ENCODE data around the gene TNFRSF8. TPM values are rescaled to one million over a fixed set of nuclear protein-coding genes. Genes with fewer than 3 reads are reported as not detected.
A peak's percentile ranks its signal among the peaks of the same experiment; 100 is the strongest.

The TNFRSF8 gene
- total and polyA plus RNA-seq, 2 of the 13 experiments (the other 11 are each of a cell fraction or from before 2014, with no cell fraction given): not detected

- no peak overlapping the region for H3K9ac ChIP-seq (ENCODE audit: insufficient read depth, low read depth, low read length)
- no peak overlapping the region for H3K4me3 ChIP-seq (replicated peaks in 1 of 3; ENCODE audit: insufficient read depth in 1 of 3, low read depth in 2 of 3, low read length in 3 of 3)
- no peak overlapping the region for H3K27ac ChIP-seq (ENCODE audit: extremely low read length, insufficient read depth, low read length)
- no peak overlapping the region for H2AFZ ChIP-seq (ENCODE audit: low read length)
- no peaks in the 10 kb centered on the region for H3K9me3 ChIP-seq (ENCODE audit: low read length)
- no peak for DNase-seq (ENCODE audit: low spot score)
- in situ Hi-C loops (cut with HindIII; ENCODE audit: extremely low pct_ligation_motif_present, low pct_unique_long_range_greater_than_20kb): no loop called here
- no TSS peak for BruUV-seq (replicated peaks)
- POLR2A ChIA-PET: no interaction called here
- H3K79me2 ChIP-seq (ENCODE audit: insufficient read depth, low read length): no peaks in the 10 kb centered on the region
- WGBS (ENCODE audit: low lambda C conversion rate): 0% methylated on average over 1 of the region's 4 CpGs
- FAIRE-seq: no peak
- CTCF ChIA-PET (ENCODE audit: low intra/inter-chr PET ratio, low total read pairs): no interaction called here
- ATAC-seq: no peak
- H3K4me2 ChIP-seq (ENCODE audit: low read depth, low read length): no peak overlapping the region
- H3K27me3 ChIP-seq (ENCODE audit: control insufficient read depth in 1 of 2, insufficient read depth in 2 of 2, low read length in 2 of 2): peaks cover 1 to 47% of the 10 kb centered on the region in 2 experiments; a peak in 4 of 5 replicates
- H3K4me1 ChIP-seq (ENCODE audit: insufficient read depth, low read length): no peaks in the 10 kb centered on the region
- intact Hi-C loops (cut with micrococcal nuclease; ENCODE audit: unreplicated experiment): no loop called here
- H3K36me3 ChIP-seq (replicated peaks in 1 of 2; ENCODE audit: control insufficient read depth in 1 of 2, insufficient read depth in 2 of 2, low read length in 2 of 2): no peaks in the 10 kb centered on the region
- TF ChIP-seq ARID3A (IDR thresholded peaks at IDR 0.05; ENCODE audit: low read depth, low read length): no peak
- TF ChIP-seq ZNF878 (CRISPR knock-in tag; IDR thresholded peaks at IDR 0.05): no peak
- no peak for TF ChIP-seq ZNF761 (CRISPR knock-in tag; conservative IDR thresholded peaks at IDR 0.05)
- TF ChIP-seq IKZF4 (CRISPR knock-in tag; IDR thresholded peaks at IDR 0.05; ENCODE audit: borderline replicate concordance, low read depth, not compliant biosample characterization): no peak
- no peak for TF ChIP-seq DZIP1 (CRISPR knock-in tag; IDR thresholded peaks at IDR 0.05)
- TF ChIP-seq MAFK (conservative IDR thresholded peaks at IDR 0.05 in 1 of 2, IDR thresholded peaks at IDR 0.05 in 1 of 2; ENCODE audit: low read length in 2 of 2): peak; percentile 54 to 56
- no peak for TF ChIP-seq SMARCE1 (IDR thresholded peaks at IDR 0.05; ENCODE audit: borderline replicate concordance)
- no peak for TF ChIP-seq DDIT3 (CRISPR knock-in tag; IDR thresholded peaks at IDR 0.05)
- no peak for TF ChIP-seq THYN1 (CRISPR knock-in tag; IDR thresholded peaks at IDR 0.05; ENCODE audit: borderline replicate concordance, low read depth)
- TF ChIP-seq ARID2 (CRISPR knock-in tag; IDR thresholded peaks at IDR 0.05; ENCODE audit: borderline replicate concordance): no peak
- TF ChIP-seq MAFF (IDR thresholded peaks at IDR 0.05; ENCODE audit: low read depth, low read length): peak; percentile 45; the same call in 1 of the 2 replicates
- TF ChIP-seq ZNF501 (CRISPR knock-in tag; IDR thresholded peaks at IDR 0.05): no peak
- no peaks in the 10 kb centered on the region for H4K20me1 ChIP-seq (ENCODE audit: insufficient read depth, low read length)
These were observed 5.0 kb upstream of the TNFRSF8 start for GRCh38 chr1:12057940-12058687.
